ENCODE data around the gene PLSCR1.

DNA sequence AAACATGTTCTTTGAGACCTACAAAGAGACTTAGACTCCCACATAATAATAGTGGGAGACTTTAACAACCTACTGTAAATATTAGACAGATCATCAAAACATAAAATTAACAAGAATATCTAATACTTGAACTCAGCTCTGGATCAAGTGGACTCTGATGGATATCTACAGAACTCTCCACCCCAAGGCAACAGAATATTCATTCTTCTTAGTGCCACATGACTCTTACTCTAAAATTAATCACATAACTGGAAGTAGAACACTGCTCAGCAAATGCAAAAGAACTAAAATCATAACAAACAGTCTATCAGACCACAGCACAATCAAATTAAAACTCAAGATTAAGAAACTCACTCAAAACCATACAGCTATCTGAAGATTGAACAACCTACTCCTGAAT lies 59.1 kb downstream of the PLSCR1 start:
- TF ChIP-seq YY1 (IDR thresholded peaks at IDR 0.05; ENCODE audit: insufficient read depth, insufficient read length) (no peak), ZNF274 (IDR thresholded peaks at IDR 0.05; ENCODE audit: low read depth, low read length) (no peak), SUZ12 (IDR thresholded peaks at IDR 0.05; ENCODE audit: extremely low read depth, insufficient read depth, insufficient read length) (no peak)

Data from NT2/D1 (cell line).